A549 treated with Mapracorat at 1 μM for 4 hours (cell line): ENCODE measurements around the gene PABPC5. TPM values are rescaled to one million over a fixed set of nuclear protein-coding genes. Genes with fewer than 3 reads are reported as not detected.

Source experiments
- total RNA-seq: library from RNA; stranded (reverse); fragments of 200-300 nt; extraction: Qiagen RNA extraction; gene quantifications from 5 replicates; pipeline ENCODE4 v1.2.3, GENCODE V29; 2022

PABPC5 gene
- total RNA-seq = 0.08 TPM in 1 of 5 replicates, not detected in the others

DNA sequence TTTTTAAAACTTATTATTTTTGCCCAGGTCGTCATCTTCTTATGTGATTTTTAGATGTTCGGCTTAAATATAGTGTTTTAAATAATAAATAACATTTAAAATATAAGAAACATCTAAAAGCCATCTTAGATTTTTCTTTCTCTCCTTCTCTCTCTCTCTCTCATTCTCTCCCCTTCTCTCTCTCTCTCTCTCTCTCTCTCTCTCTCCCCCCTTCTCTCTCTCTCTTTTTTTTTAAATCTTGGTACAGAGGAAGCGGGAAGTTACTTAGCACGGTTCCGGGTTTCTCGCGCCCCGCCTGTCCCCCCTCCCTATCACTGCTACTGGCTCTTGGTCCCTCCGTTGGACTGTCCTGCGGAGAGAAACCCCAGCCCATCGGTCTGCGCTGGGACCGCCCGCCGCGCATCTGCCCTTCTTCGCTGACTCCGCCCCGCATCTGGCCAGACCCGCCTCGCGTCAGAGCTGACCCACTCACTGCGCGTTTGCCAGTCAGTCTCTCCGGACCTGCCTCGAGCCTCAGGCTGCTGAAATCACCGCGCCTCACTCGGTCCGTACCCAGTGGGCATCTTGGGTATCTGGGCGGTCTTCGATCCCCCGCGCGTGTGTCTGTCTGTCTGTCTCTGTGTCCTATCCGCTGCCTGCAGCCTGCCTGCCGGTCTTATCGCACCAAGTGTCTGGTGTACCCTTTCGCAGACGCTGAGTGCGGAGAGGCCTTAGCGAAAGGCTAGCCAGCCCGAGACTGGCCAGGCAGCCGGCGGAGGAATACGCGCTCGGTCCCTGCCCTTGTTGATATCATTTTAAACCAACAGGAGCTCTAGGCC is at the start of gene PABPC5:
PABPC5 (plus strand) TSS at position 489 of the 818 bp plus-strand sequence. CDS start 739 bp downstream, outside the sequence.

